HT-29 (cell line): ENCODE data around the gene FBXO10. TPM values are rescaled to one million over a fixed set of nuclear protein-coding genes. Genes with fewer than 3 reads are reported as not detected.
"Not testable (repeated sequence)": the region's sequence is repeated elsewhere in the genome, so short reads cannot be mapped to it uniquely, and the experiment has no call there.

Source experiments
- DNase-seq: peaks from one replicate; pipeline ENCODE4 v3.0.0-alpha.2; 2015; ENCODE audit warnings: low spot score
- total RNA-seq: library from RNA; depleted of rRNA; stranded (reverse); fragments of >200 nt; shearing (Covaris generic); gene quantifications from 2 replicates; pipeline ENCODE4 v1.2.3, GENCODE V29; 2014

FBXO10 gene
- total RNA-seq, 1 experiment from 2014 or later: 7.4 TPM

DNA sequence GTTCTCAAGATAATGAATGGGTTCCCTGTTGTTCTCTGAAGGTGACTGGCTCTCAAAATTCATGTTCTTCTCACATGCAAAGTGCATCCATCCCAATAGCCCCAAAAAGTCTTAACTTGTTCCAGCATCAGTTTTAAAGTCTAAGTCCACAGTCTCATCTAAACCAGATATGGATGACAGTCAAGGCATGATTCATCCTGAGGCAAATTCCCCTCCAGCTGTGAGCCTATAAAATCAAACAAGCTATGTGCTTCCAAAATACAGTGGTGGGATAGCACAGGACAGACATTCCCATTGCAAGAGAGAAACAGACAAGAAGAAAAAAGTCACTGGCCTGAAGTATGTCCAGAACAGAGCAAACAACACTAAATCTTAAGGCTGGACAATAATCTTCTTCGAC lies 25.4 kb downstream of the FBXO10 start:
- no peak for DNase-seq

DNA sequence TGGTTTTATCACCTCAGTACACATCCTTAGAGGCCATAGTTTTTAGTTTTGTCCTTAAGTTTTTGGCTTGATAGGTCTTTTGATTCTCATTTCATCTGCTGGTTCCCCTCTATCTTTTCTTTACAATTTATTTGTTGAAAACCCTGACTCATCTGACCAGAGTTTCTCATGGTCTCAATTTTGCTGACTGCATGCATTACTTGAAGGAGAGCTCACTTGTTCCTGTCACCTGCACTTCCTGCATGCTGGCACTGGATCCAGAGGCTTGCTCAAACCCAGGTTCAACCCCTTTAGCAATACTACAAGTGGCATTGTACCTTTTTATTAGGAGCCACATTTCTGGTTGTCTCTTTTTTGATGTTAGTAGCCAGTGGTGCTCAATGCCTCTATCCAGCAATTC lies 26.7 kb downstream of the FBXO10 start:
- no peak for DNase-seq

DNA sequence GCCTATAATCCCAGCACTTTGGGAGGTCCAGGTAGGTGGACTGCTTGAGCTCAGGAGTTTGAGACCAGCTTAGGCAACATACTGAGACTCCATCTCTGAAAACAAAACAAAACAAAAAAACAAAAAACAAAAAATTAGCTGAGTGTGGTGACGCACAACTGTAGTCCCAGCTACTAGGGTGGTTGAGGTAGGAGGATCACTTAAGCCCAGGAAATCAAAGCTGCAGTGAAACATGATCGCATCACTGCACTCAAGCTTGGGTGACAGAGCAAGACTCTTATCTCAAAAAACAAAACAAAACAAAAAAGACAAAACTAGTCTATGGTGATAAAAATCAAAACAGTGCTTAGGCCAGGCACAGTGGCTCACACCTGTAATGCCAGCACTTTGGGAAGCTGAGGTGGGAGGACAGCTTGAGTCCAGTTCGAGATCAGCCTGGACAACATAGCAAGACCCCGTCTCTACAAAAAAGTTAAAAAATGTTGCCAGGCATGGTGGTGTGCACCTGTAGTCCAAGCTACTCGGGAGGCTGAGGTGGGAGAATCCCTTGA lies 28.8 kb downstream of the FBXO10 start:
- no peak for DNase-seq

DNA sequence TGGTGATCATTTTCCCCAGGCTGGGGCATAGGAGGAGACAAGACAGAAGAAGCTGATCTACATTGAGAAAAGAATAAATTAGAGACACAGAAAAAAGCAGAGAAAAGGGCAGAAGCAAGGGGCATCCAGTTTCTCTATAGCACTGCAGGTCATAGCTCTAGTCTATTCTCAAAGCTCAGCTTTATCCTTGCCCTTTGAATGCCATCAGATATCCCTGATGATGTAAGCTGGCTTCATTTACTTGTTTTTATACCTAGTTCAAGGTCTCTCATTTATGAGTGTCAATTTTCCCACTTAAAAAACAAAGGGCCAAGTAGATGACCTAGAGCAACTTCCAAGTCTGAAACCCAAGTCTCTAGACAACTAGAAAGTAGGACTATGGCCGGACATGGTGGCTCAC lies 32.7 kb downstream of the FBXO10 start:
- no peak for DNase-seq

DNA sequence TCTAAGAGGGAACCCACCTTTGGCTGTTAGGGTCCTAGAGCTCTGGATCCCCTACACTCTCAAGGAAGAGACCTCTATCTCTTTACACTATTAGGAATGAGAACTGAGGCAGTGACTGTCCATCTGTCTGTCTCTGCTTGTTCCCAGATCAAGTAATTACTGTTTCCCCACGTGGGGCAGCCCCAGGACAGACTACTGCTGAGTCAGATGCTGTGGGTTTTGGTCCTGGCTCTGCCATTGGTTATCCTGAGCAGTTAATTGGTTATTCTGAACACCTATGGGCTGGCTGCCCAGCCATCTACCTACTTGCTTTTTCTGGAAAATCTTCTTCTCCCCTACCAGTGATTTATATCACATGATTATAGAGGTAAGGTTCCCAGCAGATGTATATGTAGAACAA lies 33.3 kb downstream of the FBXO10 start:
- DNase-seq: no peak

DNA sequence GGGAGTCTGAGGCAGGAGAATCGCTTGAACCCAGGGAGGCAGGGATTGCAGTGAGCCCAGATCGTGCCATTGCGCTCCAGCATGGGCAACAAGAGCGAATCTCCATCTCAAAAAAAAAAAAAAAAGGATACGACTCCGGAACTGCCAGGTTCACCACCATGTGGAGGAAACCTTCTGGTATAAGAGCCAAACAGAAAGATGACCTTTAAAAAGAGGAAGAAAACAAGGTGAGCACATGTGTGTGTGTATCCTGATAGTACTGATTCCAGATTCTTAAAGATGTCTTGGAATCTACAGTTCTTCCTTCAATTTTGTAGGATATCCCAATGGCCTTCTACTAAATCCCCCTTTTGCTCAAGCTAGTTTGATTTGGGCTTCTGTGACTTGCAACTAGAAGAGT lies 33.7 kb downstream of the FBXO10 start:
- no peak for DNase-seq

DNA sequence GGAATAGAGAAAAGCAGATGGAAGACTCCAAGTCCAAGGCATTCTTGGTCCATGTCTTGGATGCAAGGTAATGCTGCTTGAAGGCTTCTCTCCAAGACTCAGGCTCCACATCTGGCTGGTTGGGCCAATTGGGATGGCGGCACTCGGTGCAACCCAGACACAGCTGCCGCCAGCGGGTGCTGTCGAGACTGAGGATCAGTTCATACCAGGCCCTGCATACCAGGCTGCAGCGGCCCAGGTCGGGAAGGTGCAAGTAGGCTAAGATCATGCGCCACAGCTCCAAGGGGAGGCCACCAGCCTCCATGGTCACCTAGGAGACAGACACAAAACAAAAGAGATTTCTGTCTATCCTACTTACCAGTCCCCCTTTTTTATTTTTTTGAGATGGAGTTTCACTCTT lies 34.7 kb downstream of the FBXO10 start:
- no peak for DNase-seq

DNA sequence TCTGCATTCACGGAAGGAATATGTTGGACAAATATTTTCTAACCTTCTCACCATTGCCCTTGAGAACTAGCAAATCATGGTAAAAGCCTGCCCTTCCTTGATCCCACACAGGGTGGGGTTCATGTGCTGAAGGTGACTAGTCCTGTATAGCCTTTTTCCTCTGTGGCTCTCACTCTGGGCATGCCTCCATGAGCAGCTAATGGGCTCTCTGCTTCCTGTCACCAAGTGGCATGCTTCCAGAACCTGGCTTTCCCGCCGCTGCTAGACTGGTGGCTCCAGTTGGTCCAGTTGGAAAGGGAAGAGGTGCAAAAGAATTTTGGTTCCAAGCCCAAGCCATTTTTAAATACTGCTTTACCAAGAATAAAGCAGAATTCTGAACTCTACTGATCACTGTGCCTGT lies 35.5 kb downstream of the FBXO10 start:
- DNase-seq: no peak

DNA sequence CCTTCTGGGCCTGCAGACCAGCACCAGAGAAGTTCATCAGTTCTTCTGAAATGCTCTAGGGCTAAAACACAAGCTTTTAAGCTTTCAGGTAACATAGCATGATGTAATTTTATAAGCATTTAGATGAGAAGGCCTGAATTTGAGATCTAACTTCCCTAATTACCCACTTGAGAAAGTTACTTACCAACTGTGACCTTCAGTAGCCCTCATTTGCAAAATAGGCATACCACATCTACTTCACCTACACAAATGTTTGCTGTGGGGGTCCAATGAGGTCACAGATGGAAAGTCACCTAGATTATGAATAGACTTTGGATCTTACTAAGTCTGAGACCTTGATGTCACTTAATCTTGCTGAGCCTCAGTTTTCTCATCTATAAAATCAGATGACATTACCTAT lies 36.5 kb downstream of the FBXO10 start:
- DNase-seq: no peak

DNA sequence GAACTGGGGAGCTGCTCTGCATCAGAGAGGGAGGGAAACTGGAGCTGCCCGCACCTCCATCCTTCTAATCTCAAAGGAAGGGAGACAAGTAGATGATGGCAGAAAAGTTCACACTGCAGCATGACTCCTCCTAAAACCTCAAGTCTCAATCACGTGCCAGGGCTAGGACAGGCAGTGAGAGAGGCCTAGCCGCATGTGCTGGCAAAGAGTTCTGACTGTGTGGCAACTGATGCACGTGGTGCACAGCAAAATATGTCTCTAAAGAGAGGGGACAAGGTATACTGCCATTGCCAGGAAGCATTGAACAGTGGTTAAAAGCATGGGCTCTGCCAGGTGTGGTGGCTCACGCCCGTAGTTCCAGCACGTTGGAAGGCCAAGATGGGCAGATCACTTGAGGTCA lies 38.1 kb downstream of the FBXO10 start:
- no peak for DNase-seq

DNA sequence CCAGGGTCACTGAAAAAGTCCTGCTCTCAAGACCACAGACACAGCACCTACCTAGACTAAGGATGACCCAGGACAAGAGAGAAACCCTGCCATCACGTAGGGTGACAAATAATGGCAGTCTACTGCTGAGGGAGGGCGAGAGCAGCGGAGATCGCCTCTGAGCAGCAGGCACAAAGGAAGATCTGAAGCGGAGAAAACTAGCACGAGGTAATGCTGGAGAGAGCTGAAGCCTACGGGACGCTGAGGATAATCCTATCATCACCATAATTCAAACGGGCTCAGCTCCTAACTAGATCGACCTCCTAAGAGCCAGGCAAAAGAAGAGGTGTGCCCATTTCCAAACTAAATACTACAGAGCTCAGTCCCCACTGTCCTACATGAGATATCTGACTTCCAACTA lies 41.3 kb downstream of the FBXO10 start:
- DNase-seq: no peak

DNA sequence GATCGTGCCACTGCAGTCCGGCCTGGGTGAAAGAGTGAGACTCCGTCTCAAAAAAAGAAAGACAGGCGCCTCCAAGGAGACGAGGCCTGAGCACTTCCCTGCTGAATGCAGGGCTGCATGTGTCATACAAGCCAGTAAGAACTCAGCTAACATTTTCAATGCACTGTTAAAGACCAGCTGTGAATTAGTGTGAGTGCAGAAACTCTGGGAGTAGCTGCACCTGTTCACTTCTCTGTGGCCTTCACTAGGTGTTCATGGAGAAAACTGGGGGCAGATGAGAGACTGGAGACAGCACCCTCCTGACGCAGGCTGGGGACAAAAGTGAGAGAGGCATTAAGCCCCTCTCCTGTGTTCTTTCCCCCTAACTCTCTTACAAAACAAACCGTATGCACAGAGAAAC lies 41.8 kb downstream of the FBXO10 start:
- no peak for DNase-seq

DNA sequence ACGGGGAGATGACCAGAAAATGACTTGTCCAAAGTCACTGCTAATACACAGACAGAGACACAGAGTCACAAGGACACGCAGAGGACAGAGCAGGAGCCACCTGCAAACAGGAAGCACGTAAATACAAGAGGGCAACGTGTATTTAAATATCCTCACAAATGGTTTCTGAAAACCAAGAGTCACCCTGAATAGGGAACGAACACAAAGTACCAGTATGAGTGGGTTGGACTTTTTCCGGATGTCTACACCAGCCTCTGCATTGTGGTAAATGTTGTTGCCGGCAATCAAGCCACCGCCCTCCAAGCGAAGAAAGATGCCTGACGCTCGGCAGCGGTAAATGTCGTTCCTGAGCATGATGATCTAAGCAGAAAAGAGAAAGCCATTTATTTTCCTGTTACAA lies 44.5 kb downstream of the FBXO10 start:
- no peak for DNase-seq

DNA sequence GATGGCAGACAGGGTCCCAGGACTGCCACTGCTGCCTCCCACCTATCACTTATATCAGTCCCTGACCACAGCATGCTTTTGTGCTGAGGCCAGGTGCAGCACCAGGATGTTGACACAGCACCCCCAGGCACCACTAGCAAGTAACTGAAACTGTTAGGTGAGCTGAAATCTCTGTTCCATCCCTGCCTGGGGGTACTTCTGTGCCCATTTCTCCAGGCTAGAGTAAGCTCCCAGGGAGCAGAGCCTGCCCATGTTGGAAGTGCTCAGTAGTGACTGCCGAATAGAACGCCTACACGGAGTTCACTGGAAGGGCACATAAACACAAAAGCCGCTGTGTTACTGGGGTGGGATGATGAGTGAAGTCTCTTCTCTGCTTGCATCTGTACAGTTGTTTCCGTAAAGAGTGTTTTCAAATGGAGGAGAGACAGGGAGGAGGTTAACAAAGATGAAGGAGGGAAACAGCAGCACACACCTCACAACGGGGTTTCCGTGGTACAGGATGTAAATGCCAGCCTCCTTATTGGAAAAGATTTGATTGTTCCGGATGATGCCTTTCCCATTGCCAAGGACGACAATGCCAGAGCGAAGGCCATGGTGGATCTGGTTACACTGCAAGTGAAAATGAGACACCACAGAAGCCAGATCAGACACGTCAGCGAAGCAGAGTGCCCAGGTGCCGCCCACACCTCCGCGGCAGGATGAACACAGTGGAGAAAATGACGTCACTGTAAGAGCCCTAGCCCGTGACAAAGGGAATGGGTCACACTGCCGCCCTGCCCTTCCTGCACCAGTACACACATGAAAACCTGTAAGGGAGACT lies 47.3 kb downstream of the FBXO10 start:
- DNase-seq: no peak

DNA sequence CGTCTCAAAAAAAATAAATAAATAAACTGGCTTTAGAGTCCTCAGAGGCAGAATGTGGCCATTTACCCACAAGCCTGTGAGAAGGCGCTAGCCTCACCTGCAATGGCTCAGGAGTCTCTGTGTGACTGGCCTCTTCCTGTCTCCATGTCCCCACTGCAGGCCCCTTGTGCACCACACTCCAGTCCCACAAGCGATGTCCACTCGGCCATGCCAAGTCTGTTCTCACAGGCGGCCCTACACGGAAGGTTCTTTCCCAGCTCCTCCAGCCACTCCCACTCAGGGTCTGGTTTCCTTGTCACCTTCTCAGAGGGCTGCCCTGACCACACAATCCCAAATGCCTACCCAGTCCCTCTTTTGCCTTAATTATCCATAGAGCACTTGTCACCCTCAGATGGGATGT lies 52.3 kb downstream of the FBXO10 start:
- no peak for DNase-seq

DNA sequence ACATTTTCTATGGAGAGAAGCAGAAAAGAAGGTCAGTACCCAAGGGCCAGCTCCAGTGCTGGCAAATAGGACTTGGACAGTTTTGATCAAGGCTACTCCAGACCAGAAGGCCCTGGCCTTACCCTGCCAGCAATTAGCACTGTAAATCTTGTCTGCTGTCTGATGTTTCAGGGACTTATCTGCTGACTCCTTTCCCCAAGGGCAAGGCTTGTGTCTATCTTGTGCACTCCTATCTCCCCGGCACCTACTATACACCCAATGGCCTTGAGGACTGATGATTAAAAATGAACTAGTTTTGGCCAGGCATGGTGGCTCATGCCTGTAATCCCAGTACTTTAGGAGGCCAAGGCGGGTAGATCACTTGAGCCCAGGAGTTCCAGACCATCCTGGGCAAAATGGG lies 53.2 kb downstream of the FBXO10 start:
- no peak for DNase-seq

DNA sequence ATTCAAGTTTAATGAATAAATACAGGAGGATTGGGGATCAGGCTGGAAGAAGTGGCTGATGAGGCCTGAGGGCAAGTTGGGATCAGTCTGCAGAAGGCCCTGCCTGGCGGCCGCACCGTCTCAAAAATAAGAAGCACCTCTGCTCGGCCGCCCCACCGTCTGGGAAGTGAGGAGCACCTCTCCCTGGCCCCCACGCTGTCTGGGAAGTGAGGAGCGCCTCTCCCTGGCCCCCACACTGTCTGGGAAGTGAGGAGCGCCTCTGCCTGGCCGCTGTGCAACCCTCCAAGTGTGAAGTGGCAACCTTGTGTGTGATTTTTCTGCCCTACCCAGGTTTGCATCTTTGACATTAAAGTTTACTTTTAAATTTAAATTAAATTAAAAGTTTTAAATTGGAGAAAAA lies 55.1 kb downstream of the FBXO10 start:
- no peak for DNase-seq

DNA sequence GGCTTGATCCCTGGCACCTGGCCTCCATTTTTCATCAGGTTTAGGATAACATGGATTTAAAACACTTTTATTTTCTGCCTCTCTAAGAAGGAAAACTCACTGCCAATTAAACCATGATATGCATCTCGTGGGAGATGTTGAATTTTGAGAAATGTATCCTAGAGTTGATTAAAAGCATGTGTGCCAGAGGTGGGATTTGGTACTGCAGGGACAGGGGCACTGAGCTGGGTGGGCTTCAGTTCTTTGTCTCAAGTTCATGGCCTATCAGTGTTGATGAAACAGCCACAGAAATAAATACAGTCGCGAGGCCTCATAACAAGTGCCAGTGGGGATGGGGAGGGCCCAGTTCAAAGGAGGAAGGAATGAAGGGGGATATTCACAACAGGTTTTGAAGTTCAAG lies 55.5 kb downstream of the FBXO10 start:
- DNase-seq: no peak

DNA sequence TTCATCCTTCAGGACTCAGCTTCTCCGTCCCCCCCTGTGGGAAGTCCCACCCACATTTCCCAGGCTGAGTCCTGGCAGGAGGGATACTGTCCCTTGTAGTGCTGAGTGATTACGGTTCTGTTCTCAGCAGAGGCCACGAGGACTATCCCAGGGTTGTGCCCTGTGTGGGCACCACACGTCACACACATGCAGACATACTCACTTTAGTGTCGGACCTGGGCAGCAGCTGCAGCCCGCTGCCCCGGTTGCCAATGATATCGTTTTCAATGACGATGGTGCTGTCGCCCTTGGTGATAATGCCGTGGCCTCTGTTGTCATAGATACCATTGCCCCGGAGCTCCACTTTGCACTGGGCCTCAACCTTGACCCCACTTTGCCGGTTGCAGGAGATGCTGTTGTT lies 58.3 kb downstream of the FBXO10 start:
- no peak for DNase-seq

DNA sequence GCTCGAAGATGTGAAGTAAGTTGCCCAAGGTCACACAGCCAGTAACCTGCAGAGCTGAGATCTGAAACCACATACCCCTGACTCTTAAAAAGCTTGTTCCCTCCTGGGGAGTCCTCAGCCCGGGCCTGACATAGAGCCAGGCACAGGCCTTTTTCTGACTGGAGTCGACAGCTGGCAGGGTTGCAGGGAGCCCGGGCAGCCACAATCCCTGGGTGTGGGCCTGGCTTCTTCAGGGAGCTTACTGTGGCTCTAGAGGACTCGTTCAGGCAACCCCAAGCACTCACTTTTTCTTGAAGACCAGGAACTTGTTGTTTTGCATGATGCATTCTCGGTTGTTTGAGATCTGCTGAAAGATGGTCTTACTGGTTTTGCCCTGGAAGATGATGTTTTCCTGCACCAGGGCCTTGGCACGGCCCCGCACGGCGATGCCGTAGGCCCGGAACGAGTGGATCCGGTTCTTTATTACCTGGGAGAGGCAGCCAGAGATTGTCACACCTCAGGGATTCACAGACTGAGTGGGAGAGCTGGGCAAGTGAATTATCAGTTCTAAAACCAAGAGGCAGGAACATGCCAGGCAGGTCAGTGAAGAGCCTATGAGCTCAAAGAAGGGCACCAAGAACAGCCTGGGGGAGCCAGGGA lies 60.4 kb downstream of the FBXO10 start:
- DNase-seq: no peak

DNA sequence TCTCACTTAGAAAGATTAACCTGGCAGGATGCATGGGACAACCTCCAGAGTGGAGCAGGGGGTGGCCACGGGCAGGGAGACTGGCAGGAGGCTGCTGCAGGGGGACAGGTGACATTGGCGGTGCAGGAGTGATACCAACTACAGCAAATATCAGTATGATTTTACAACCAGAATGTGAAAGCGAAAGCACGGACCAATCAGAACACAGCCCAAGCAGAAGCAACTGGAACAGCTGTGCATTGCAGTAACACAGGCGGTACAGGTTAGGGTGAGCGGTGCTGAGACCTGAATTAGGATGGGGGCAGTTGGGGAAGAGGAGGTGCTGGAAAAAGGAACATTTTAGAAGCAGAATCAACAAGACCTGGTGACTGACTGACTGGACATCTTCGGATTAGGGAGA lies 61.2 kb downstream of the FBXO10 start:
- DNase-seq: no peak

DNA sequence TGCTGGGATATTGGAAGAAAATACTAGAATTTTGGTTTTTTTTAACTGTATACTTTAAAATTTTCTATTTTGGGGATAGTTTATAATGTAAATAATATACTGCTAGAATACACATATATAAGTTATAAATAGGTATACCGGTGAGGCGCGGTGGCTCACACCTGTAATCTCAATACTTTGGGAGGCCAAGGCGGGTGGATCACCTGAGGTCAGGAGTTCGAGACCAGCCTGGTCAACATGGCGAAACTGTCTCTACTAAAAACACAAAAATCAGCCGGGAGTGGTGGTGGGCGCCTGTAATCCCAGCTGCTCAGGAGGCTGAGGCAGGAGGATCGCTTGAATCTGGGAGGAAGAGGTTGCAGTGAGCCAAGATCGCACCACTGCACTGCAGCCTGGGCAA lies 61.8 kb downstream of the FBXO10 start:
- DNase-seq: not testable (repeated sequence)

DNA sequence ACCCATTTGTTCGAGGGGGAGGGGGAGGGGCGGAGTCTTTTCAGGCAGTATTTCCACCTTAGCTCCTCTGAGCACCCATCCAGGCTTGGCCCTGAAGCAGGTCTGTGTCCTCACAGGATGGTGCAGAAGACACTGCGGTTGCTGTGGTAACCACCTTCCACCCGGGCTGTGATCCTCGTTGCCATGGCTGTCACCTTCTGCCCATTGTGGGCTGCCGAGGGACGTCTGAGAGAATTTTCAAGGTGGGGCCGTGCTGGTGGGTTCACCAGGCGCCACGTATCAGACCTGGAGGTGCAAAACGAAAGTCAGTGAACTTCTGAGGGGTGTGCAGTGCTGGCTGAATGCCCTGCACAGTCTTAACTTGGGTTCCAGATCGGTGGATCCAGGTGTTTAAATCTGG lies 63.7 kb downstream of the FBXO10 start:
- DNase-seq: no peak
